HepG2 (cell line): ENCODE data around the gene RSPRY1. TPM values are rescaled to one million over a fixed set of nuclear protein-coding genes. Genes with fewer than 3 reads are reported as not detected.

Experiments
- ATAC-seq: fragments of 200-7000 bp; cut with Tn5 transposase; 3 replicates; pipeline ENCODE4 v1.9.1; 2020; ENCODE audit warnings: mild to moderate bottlenecking, moderate library complexity
- BruUV-seq: library from RNA; stranded (reverse); fragments of 400-500 nt; replicated peaks from 2 replicates; lab custom pipeline; 2021; lab: Mats Ljungman, UMichigan
- CTCF ChIA-PET: fragments of 300-600 bp; formaldehyde crosslinking; extraction: SDS; loops from one replicate; lab custom pipeline; 2021; ENCODE audit warnings: low total read pairs, inconsistent platforms, low intra/inter-chr PET ratio; lab: Yijun Ruan, JAX
- POLR2A ChIA-PET: fragments of 350-600 bp; sonication (Branson Sonifier 250); formaldehyde crosslinking; loops from one replicate; lab custom pipeline; 2020; ENCODE audit warnings: antibody characterized with exemption, inconsistent platforms; lab: Yijun Ruan, JAX
- DNase-seq: peaks from one replicate; pipeline ENCODE4 v3.0.0-alpha.2; 2015; ENCODE audit warnings: low spot score
- FAIRE-seq: peaks from 3 replicates; lab custom pipeline; 2011; peaks lifted over from hg19 to GRCh38; lab: Jason Lieb, UNC
- H2AFZ ChIP-seq: one replicate; pipeline ENCODE4 v1.6.1; 2011; ENCODE audit warnings: low read length, inconsistent platforms
- H3K27ac ChIP-seq: fragments of 300-600 bp; 3 replicates; pipeline ENCODE4 v1.8.0; 2011; ENCODE audit warnings: mixed run types, mild to moderate bottlenecking, mixed read lengths, low read length, inconsistent platforms; ENCODE audit not compliant: insufficient read depth; ENCODE audit errors: extremely low read length
- H3K27me3 ChIP-seq, 2 experiments: fragments of 200-600 bp in 1 of 2; 2 replicates in 1 of 2; 3 replicates in 1 of 2; pipeline versions ENCODE4 v1.6.0 to v1.8.0; 2011; ENCODE audit warnings: low read length in 2 of 2, mild to moderate bottlenecking in 2 of 2, moderate library complexity in 2 of 2, inconsistent platforms in 1 of 2; ENCODE audit not compliant: insufficient read depth in 2 of 2, control insufficient read depth in 1 of 2
- H3K36me3 ChIP-seq, 2 experiments: fragments of 200-600 bp in 1 of 2; replicated peaks in 1 of 2; 2 replicates in 1 of 2; 3 replicates in 1 of 2; pipeline versions ENCODE4 v1.5.1 to v1.8.0; 2011; ENCODE audit warnings: low read length in 2 of 2, inconsistent platforms in 1 of 2; ENCODE audit not compliant: insufficient read depth in 2 of 2, control insufficient read depth in 1 of 2
- H3K4me1 ChIP-seq: 2 replicates; pipeline ENCODE4 v1.5.1; 2012; ENCODE audit warnings: low read length, inconsistent platforms; ENCODE audit not compliant: insufficient read depth
- H3K4me2 ChIP-seq: 2 replicates; pipeline ENCODE4 v1.6.0; 2011; ENCODE audit warnings: low read depth, low read length, inconsistent platforms
- H3K4me3 ChIP-seq, 3 experiments: fragments of 200-600 bp in 1 of 3; sonication (generic), shearing (Covaris generic) in 1 of 3; replicated peaks in 1 of 3; 2 replicates each; pipeline ENCODE4 v1.5.1; 2011 to 2016; ENCODE audit warnings: low read length in 3 of 3, inconsistent platforms in 2 of 3, low read depth in 2 of 3, mild to moderate bottlenecking in 2 of 3, control low read depth in 1 of 3, mixed read lengths in 1 of 3; ENCODE audit not compliant: insufficient read depth in 1 of 3
- H3K79me2 ChIP-seq: one replicate; pipeline ENCODE4 v1.6.1; 2011; ENCODE audit warnings: low read length, inconsistent platforms; ENCODE audit not compliant: insufficient read depth
- H3K9ac ChIP-seq: 2 replicates; pipeline ENCODE4 v1.6.0; 2011; ENCODE audit warnings: mild to moderate bottlenecking, low read depth, low read length, inconsistent platforms; ENCODE audit not compliant: insufficient read depth
- H3K9me3 ChIP-seq: 2 replicates; pipeline ENCODE4 v1.5.1; 2012; ENCODE audit warnings: mild to moderate bottlenecking, low read length
- H4K20me1 ChIP-seq: 2 replicates; pipeline ENCODE4 v1.6.0; 2011; ENCODE audit warnings: inconsistent platforms, mild to moderate bottlenecking, low read length, moderate library complexity; ENCODE audit not compliant: insufficient read depth
- AHR ChIP-seq: IDR thresholded peaks from 2 replicates; pipeline ENCODE4 v1.6.1; 2018; ENCODE audit warnings: missing genetic modification reagents, missing compliant biosample characterization
- ELF1 ChIP-seq: sonication (generic); formaldehyde crosslinking; IDR thresholded peaks from 2 replicates; pipeline ENCODE4 v1.4.0; 2020; ENCODE audit warnings: missing genetic modification reagents
- GZF1 ChIP-seq: sonication (generic); formaldehyde crosslinking; IDR thresholded peaks from 2 replicates; pipeline ENCODE4 v1.5.1; 2020; ENCODE audit warnings: mild to moderate bottlenecking, missing genetic modification reagents
- MAFK ChIP-seq, 2 experiments: IDR thresholded peaks in 1 of 2; conservative IDR thresholded peaks in 1 of 2; 2 replicates each; pipeline ENCODE4 v1.6.1; 2011; ENCODE audit warnings: improper control_type of control experiment in 2 of 2, low read length in 2 of 2
- NCOA1 ChIP-seq: sonication (generic); formaldehyde crosslinking; IDR thresholded peaks from 2 replicates; pipeline ENCODE4 v1.9.0; 2021; ENCODE audit warnings: missing genetic modification reagents
- NFE2 ChIP-seq: sonication (generic); formaldehyde crosslinking; IDR thresholded peaks from 2 replicates; pipeline ENCODE4 v1.4.0; 2020; ENCODE audit warnings: missing genetic modification reagents
- NR2C2 ChIP-seq: sonication (generic); formaldehyde crosslinking; IDR thresholded peaks from 2 replicates; pipeline ENCODE4 v1.4.0; 2020; ENCODE audit warnings: missing genetic modification reagents, mild to moderate bottlenecking, moderate library complexity, borderline replicate concordance
- NR2F1 ChIP-seq, 2 experiments: fragments of 450-650 bp in 1 of 2; formaldehyde crosslinking in 1 of 2; IDR thresholded peaks; 2 replicates each; pipeline versions ENCODE4 v1.5.0 to v1.6.1; 2016 to 2020; ENCODE audit warnings: mild to moderate bottlenecking in 1 of 2, missing compliant biosample characterization in 1 of 2, missing genetic modification reagents in 1 of 2, moderate library complexity in 1 of 2
- SOX5 ChIP-seq: IDR thresholded peaks from 2 replicates; pipeline ENCODE4 v1.6.1; 2016; ENCODE audit warnings: borderline replicate concordance
- TEAD2 ChIP-seq: sonication (generic); formaldehyde crosslinking; IDR thresholded peaks from 2 replicates; pipeline ENCODE4 v1.9.0; 2021; ENCODE audit warnings: missing genetic modification reagents
- THYN1 ChIP-seq: sonication (generic); formaldehyde crosslinking; IDR thresholded peaks from 2 replicates; pipeline ENCODE4 v1.8.1; 2023; ENCODE audit warnings: low read depth, mild to moderate bottlenecking, moderate library complexity, missing genetic modification reagents, borderline replicate concordance
- XBP1 ChIP-seq: sonication (generic); formaldehyde crosslinking; IDR thresholded peaks from 2 replicates; pipeline ENCODE4 v1.5.0; 2020; ENCODE audit warnings: missing genetic modification reagents
- ZFP90 ChIP-seq: sonication (generic); formaldehyde crosslinking; IDR thresholded peaks from 2 replicates; pipeline ENCODE4 v1.8.0; 2022; ENCODE audit warnings: missing genetic modification reagents, mild to moderate bottlenecking, inconsistent platforms, borderline replicate concordance
- ZNF431 ChIP-seq: sonication (generic); formaldehyde crosslinking; IDR thresholded peaks from 2 replicates; pipeline ENCODE4 v1.9.0; 2022; ENCODE audit warnings: missing genetic modification reagents, low read depth, mild to moderate bottlenecking, borderline replicate concordance
- ZNF644 ChIP-seq: IDR thresholded peaks from 2 replicates; pipeline ENCODE4 v1.6.1; 2016; ENCODE audit warnings: low read depth
- WGBS: methylation state at CpG from one replicate; pipeline ENCODE4 v1.1.6; 2017; ENCODE audit warnings: low lambda C conversion rate; 5-methylcytosine and 5-hydroxymethylcytosine counted together
- in situ Hi-C: cut with HindIII; loops from 2 replicates; pipeline ENCODE4 v1.10.0; 2017; ENCODE audit warnings: low pct_unique_long_range_greater_than_20kb; ENCODE audit not compliant: extremely low pct_ligation_motif_present
- intact Hi-C: fragments of 100-400 bp; cut with micrococcal nuclease; formaldehyde crosslinking; loops from one replicate; pipeline ENCODE4 v1.10.0; 2022; ENCODE audit not compliant: unreplicated experiment
- polyA plus RNA-seq, 8 experiments: library from polyadenylated mRNA; depleted of rRNA in 3 of 8; stranded (reverse) in 7 of 8; unstranded in 1 of 8; fragments of >200 nt; fragmentation: Illumina TruSeq in 4 of 8; extraction: Trizol in 4 of 8; gene quantifications; 2 replicates each; pipeline versions ENCODE4 v1.2.1 to v1.2.3, GENCODE V29; 2011 to 2016; ENCODE audit warnings: low read depth in 4 of 8, missing spikeins in 1 of 8, mixed read lengths in 1 of 8; ENCODE audit not compliant: insufficient read depth in 1 of 8
- total RNA-seq, 5 experiments: library from RNA; depleted of rRNA; stranded (reverse); fragments of >200 nt; fragmentation: Illumina TruSeq; extraction: Trizol; gene quantifications; 2 replicates each; pipeline ENCODE4 v1.2.3, GENCODE V29; 2016; ENCODE audit warnings: low read depth in 1 of 5
- TF ChIP-seq, protein P1 (sequence below): sonication (generic); formaldehyde crosslinking; IDR thresholded peaks from 2 replicates; pipeline ENCODE4 v1.5.0; 2020; ENCODE audit warnings: mild to moderate bottlenecking, missing genetic modification reagents, borderline replicate concordance

The RSPRY1 gene
- total and polyA plus RNA-seq, 2 of the 13 experiments (the other 11 are each of a cell fraction or from before 2014, with no cell fraction given), result 53.4 to 61.0 TPM

DNA sequence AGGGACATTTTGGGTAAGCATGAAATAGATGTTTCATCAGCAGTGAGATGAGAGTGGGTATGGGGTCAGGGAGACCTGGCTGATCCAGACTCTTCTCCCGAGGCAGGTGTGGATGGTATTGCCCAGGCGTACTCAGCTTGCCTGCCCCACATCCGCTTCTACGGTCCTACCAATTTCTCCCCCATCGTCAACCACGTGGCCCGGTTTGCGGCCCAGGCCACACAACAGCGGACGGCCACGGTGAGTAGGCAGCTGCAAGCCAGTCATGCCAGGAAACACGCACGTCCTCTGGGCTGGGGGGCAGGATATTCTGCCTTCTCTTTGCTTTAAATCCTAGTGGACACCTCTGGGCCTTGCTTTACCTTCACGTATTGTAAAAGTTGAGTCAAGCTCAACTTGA is 49.1 kb upstream of the RSPRY1 start:
- Histone ChIP-seq H3K79me2 (no peaks in the 10 kb centered on the region), H4K20me1 (no peaks in the 10 kb centered on the region), H3K9ac (no peak overlapping the region), H3K36me3 (no peaks in the 10 kb centered on the region), H2AFZ (no peak overlapping the region), H3K4me2 (no peak overlapping the region), H3K9me3 (no peaks in the 10 kb centered on the region), H3K4me3 (no peak overlapping the region), H3K27ac (no peak overlapping the region), H3K27me3 (no peaks in the 10 kb centered on the region), H3K4me1 (peaks cover 17% of the 10 kb centered on the region)
- no peak for FAIRE-seq
- no peak for DNase-seq
- BruUV-seq, result no TSS peak
- intact Hi-C loops, result no loop called here
- no peak for TF ChIP-seq SOX5 (CRISPR knock-in tag)
- no peak for TF ChIP-seq GZF1 (CRISPR knock-in tag)
- in situ Hi-C loops, result no loop called here
- CTCF ChIA-PET, result no interaction called here
- WGBS, result 84% methylated on average over 14 of the region's 14 CpGs
- no peak for ATAC-seq
- POLR2A ChIA-PET, result interaction anchor here (1.3 kb wide), 1 partner anchor 13 kb away, joined by 4 read pairs; no protein-coding TSS in a partner anchor

DNA sequence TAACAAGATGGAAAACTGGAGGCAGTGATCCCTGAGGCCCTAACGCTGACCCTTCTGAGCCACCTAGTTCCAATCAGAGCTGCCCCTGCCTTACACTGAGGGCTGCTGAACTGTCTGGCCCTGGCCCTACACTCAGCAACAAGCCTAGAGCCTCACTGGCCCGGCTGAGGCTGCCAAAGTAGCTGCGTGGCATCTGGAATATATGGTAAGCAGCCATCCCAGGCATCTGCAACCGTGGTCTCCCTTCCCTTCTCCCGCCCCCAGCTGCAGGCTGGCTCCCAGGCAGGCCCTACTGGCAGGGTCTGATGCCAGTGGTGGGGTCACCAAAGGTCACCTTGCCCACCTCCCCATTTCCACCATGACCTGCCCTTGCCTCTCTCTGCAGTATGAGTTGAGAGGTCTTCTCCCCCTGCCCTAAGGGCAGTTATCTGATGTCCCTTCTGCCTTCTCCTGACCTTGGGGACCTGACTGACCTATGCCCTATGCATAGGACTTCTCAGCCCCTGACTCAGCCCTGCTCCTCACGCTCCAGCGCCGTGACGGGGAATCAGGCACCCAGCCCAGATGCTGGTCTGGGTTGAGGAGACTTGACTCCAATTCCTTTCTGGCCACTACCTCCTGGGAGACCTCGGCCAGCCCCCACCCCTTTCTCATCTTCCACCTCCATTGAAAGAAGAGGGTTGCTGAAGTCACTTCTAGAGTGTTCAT is 48.4 kb upstream of the RSPRY1 start:
- POLR2A ChIA-PET, result interaction anchor here (1.3 kb wide), 1 partner anchor 12 kb away, joined by 4 read pairs; no protein-coding TSS in a partner anchor
- no peak for TF ChIP-seq XBP1 (CRISPR knock-in tag)
- no peak for TF ChIP-seq NFE2 (CRISPR knock-in tag)
- no peak for TF ChIP-seq TEAD2
- TF ChIP-seq AHR (CRISPR knock-in tag), result no peak
- no peak for TF ChIP-seq ZFP90 (CRISPR knock-in tag)
- TF ChIP-seq MAFK (conservative IDR thresholded peaks at IDR 0.05 in 1 of 2, IDR thresholded peaks at IDR 0.05 in 1 of 2; ENCODE audit: low read length in 2 of 2), result no peak
- no peak for TF ChIP-seq NR2F1 (CRISPR knock-in tag; IDR thresholded peaks at IDR 0.05)
- no peak for TF ChIP-seq NCOA1 (CRISPR knock-in tag)
- TF ChIP-seq, protein P1, sequence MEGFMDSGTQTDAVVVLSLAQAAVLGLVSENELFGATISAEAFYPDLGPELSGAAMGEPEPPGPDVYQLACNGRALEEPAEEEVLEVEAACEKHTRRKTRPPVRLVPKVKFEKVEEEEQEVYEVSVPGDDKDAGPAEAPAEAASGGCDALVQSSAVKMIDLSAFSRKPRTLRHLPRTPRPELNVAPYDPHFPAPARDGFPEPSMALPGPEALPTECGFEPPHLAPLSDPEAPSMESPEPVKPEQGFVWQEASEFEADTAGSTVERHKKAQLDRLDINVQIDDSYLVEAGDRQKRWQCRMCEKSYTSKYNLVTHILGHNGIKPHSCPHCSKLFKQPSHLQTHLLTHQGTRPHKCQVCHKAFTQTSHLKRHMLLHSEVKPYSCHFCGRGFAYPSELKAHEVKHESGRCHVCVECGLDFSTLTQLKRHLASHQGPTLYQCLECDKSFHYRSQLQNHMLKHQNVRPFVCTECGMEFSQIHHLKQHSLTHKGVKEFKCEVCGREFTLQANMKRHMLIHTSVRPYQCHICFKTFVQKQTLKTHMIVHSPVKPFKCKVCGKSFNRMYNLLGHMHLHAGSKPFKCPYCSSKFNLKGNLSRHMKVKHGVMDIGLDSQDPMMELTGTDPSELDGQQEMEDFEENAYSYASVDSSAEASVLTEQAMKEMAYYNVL, result no peak
- TF ChIP-seq THYN1 (CRISPR knock-in tag), result no peak
- no peak for TF ChIP-seq ELF1 (CRISPR knock-in tag)
- no peak for TF ChIP-seq ZNF431 (CRISPR knock-in tag)
- no peak for TF ChIP-seq ZNF644 (CRISPR knock-in tag)
- no peak for TF ChIP-seq NR2C2 (CRISPR knock-in tag)

More for the DNA sequence above, 48.4 kb upstream of the RSPRY1 start:
- Histone ChIP-seq H3K4me1 (peaks cover 11% of the 10 kb centered on the region), H3K9me3 (no peaks in the 10 kb centered on the region), H4K20me1 (no peaks in the 10 kb centered on the region), H3K79me2 (no peaks in the 10 kb centered on the region), H3K27me3 (no peaks in the 10 kb centered on the region), H2AFZ (no peak overlapping the region), H3K4me2 (no peak overlapping the region), H3K4me3 (no peak overlapping the region), H3K27ac (no peak overlapping the region), H3K36me3 (no peaks in the 10 kb centered on the region), H3K9ac (no peak overlapping the region)
- intact Hi-C loops, result no loop called here
- CTCF ChIA-PET, result no interaction called here
- ATAC-seq (no peak), FAIRE-seq (no peak), DNase-seq (no peak)
- no TSS peak for BruUV-seq
- 72% methylated on average over 7 of the region's 10 CpGs for WGBS
- in situ Hi-C loops, result no loop called here
